GM18870 (cell line): ENCODE results near the gene CHIT1.

Source experiments
- ATAC-seq: cut with Tn5 transposase; IDR thresholded peaks from one replicate; pipeline ENCODE4 v1.9.1; 2021; ENCODE audit warnings: moderate library complexity; ENCODE audit not compliant: unreplicated experiment

CHIT1 gene

GRCh38 chr1:203176273-203177035, 53.0 kb downstream of the CHIT1 start:
- ATAC-seq, result no peak

GRCh38 chr1:203175827-203176241, 53.6 kb downstream of the CHIT1 start:
- ATAC-seq, result no peak

- no peak for ATAC-seq
These were observed 54.1 kb downstream of the CHIT1 start, which contains the start of gene MYBPH for GRCh38 chr1:203175237-203175826. Gene MYBPH, minus strand, starts transcription at chr1:203175826. Its CDS starts 71 bp downstream, at chr1:203175755.

GRCh38 chr1:203174324-203174985, 55.0 kb downstream of the CHIT1 start:
- no peak for ATAC-seq

- peak; percentile 71 for ATAC-seq
These were observed 55.9 kb downstream of the CHIT1 start for GRCh38 chr1:203173566-203173965.

GRCh38 chr1:203173011-203173555, 56.4 kb downstream of the CHIT1 start:
- ATAC-seq, result no peak

- ATAC-seq, result no peak
These were observed 57.1 kb downstream of the CHIT1 start for GRCh38 chr1:203172184-203173010.

- ATAC-seq, result no peak
These were observed 57.9 kb downstream of the CHIT1 start for GRCh38 chr1:203171341-203172183.

GRCh38 chr1:203170625-203171330, 58.7 kb downstream of the CHIT1 start:
- ATAC-seq, result no peak

GRCh38 chr1:203169770-203170520, 59.5 kb downstream of the CHIT1 start:
- ATAC-seq, result no peak

GRCh38 chr1:203168991-203169390, 60.5 kb downstream of the CHIT1 start:
- ATAC-seq, result no peak

GRCh38 chr1:203168256-203168786, 61.2 kb downstream of the CHIT1 start:
- ATAC-seq, result no peak

- no peak for ATAC-seq
These were observed 61.6 kb downstream of the CHIT1 start for GRCh38 chr1:203167913-203168200.

GRCh38 chr1:203167026-203167912, 62.2 kb downstream of the CHIT1 start:
- no peak for ATAC-seq

- ATAC-seq, result no peak
These were observed 63.1 kb downstream of the CHIT1 start for GRCh38 chr1:203166192-203166940.
